ENCODE measurements around the gene TJP1.

DNA sequence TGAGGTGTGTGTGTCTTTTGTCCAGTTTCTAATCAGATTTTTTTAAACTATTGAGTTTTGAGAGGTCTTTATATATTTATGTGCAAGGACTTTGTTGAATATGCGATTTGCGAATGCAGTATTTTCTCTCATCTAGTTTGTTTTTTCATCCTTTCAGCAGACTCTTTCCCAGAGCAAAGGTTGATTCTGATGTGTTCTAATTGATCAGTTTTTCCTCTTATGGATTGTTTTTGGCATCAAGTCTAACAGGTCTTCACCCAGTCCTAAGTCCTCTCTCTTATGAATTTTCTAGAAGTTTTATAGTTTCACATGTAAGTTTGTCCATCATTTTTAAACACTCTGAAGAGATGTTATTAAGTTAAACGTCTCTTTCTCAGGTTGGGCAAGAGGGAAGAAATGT is 17.8 kb upstream of the TJP1 start:
- TF ChIP-seq CTCF (IDR thresholded peaks at IDR 0.05) (no peak), POLR2A (IDR thresholded peaks at IDR 0.05) (no peak)
